Loucy (cell line): Measurements from ENCODE around the gene ETS1.

Experiments used
- H2AFZ ChIP-seq: fragments of 200-600 bp; sonication (generic); 2 replicates; pipeline ENCODE4 v1.6.0; 2016; ENCODE audit warnings: antibody characterized with exemption, mild to moderate bottlenecking, low read length, moderate library complexity
- H3F3A ChIP-seq: fragments of 200-600 bp; 2 replicates; pipeline ENCODE4 v1.6.0; 2016; ENCODE audit warnings: antibody characterized with exemption, low read depth, mild to moderate bottlenecking
- H3K27me3 ChIP-seq: fragments of 200-600 bp; sonication (generic); 2 replicates; pipeline ENCODE4 v1.6.1; 2014; ENCODE audit warnings: low read length, mild to moderate bottlenecking; ENCODE audit not compliant: insufficient read depth, poor library complexity, severe bottlenecking
- H3K36me3 ChIP-seq: fragments of 200-600 bp; sonication (generic); 2 replicates; pipeline ENCODE4 v1.6.1; 2016; ENCODE audit warnings: low read length; ENCODE audit not compliant: insufficient read depth
- H3K4me1 ChIP-seq: fragments of 200-600 bp; sonication (generic); 2 replicates; pipeline ENCODE4 v1.5.1; 2014; ENCODE audit warnings: low read length, mild to moderate bottlenecking; ENCODE audit not compliant: insufficient read depth, poor library complexity, severe bottlenecking
- H3K4me2 ChIP-seq: fragments of 200-600 bp; sonication (generic); 2 replicates; pipeline ENCODE4 v1.6.0; 2014; ENCODE audit warnings: antibody characterized with exemption, low read length, low read depth, mild to moderate bottlenecking; ENCODE audit not compliant: poor library complexity, severe bottlenecking
- H3K4me3 ChIP-seq: fragments of 200-600 bp; sonication (generic); 2 replicates; pipeline ENCODE4 v1.5.1; 2014; ENCODE audit warnings: low read length, mild to moderate bottlenecking, mixed read lengths; ENCODE audit not compliant: poor library complexity, severe bottlenecking
- H3K79me2 ChIP-seq: fragments of 200-600 bp; sonication (generic); 2 replicates; pipeline ENCODE4 v1.6.1; 2014; ENCODE audit warnings: low read length; ENCODE audit not compliant: insufficient read depth
- H3K9ac ChIP-seq: fragments of 200-600 bp; sonication (generic); 2 replicates; pipeline ENCODE4 v1.6.0; 2014; ENCODE audit warnings: mild to moderate bottlenecking, low read depth, low read length, moderate library complexity; ENCODE audit not compliant: poor library complexity, severe bottlenecking
- H3K9me2 ChIP-seq: fragments of 200-600 bp; sonication (generic); replicated peaks from 2 replicates; pipeline ENCODE4 v1.6.1; 2016; ENCODE audit warnings: low read depth, low read length, mixed read lengths
- H3K9me3 ChIP-seq: fragments of 200-600 bp; sonication (generic); 2 replicates; pipeline ENCODE4 v1.6.1; 2014; ENCODE audit warnings: mild to moderate bottlenecking, antibody characterized with exemption, low read length, low read depth; ENCODE audit not compliant: insufficient read depth
- H4K20me1 ChIP-seq: fragments of 200-600 bp; sonication (generic); 2 replicates; pipeline ENCODE4 v1.6.0; 2014; ENCODE audit warnings: antibody characterized with exemption, low read length, mild to moderate bottlenecking; ENCODE audit not compliant: insufficient read depth, poor library complexity, severe bottlenecking
- CTCF ChIP-seq: fragments of 200-600 bp; sonication (generic); conservative IDR thresholded peaks from 2 replicates; pipeline ENCODE4 v1.5.1; 2014; ENCODE audit warnings: mild to moderate bottlenecking, antibody characterized with exemption, low read length
- EZH2phosphoT487 ChIP-seq: fragments of 200-600 bp; IDR thresholded peaks from 2 replicates; pipeline ENCODE4 v1.6.1; 2018; ENCODE audit warnings: antibody characterized with exemption, mild to moderate bottlenecking, moderate library complexity, borderline replicate concordance

Gene ETS1

GRCh38 chr11:128581561-128582272 is 5.6 kb downstream of the ETS1 start:
- Histone ChIP-seq H3K9me2 (no peaks in the 10 kb centered on the region), H3K27me3 (no peaks in the 10 kb centered on the region), H2AFZ (no peak overlapping the region), H3K4me3 (no peak overlapping the region), H3F3A (no peaks in the 10 kb centered on the region), H3K4me1 (peaks cover 4% of the 10 kb centered on the region), H3K4me2 (no peak overlapping the region), H4K20me1 (no peaks in the 10 kb centered on the region), H3K9ac (no peak overlapping the region), H3K9me3 (no peaks in the 10 kb centered on the region), H3K36me3 (no peaks in the 10 kb centered on the region), H3K79me2 (no peaks in the 10 kb centered on the region)
- TF ChIP-seq EZH2phosphoT487 = no peak
- no peak for TF ChIP-seq CTCF

- Histone ChIP-seq H3K79me2 (no peaks in the 10 kb centered on the region), H3K4me1 (peaks cover 11% of the 10 kb centered on the region), H3K36me3 (no peaks in the 10 kb centered on the region), H3K9me3 (no peaks in the 10 kb centered on the region), H2AFZ (no peak overlapping the region), H3F3A (no peaks in the 10 kb centered on the region), H3K27me3 (no peaks in the 10 kb centered on the region), H4K20me1 (no peaks in the 10 kb centered on the region), H3K4me2 (no peak overlapping the region), H3K9ac (no peak overlapping the region), H3K9me2 (no peaks in the 10 kb centered on the region), H3K4me3 (no peak overlapping the region)
- TF ChIP-seq CTCF (no peak), EZH2phosphoT487 (no peak)
Observed at GRCh38 chr11:128580612-128581011, 6.7 kb downstream of the ETS1 start.

GRCh38 chr11:128579798-128580504 is 7.4 kb downstream of the ETS1 start:
- H3K9me3 ChIP-seq = no peaks in the 10 kb centered on the region
- H3K4me1 ChIP-seq = peaks cover 18% of the 10 kb centered on the region
- no peak for TF ChIP-seq CTCF
- TF ChIP-seq EZH2phosphoT487 = no peak
- no peak overlapping the region for H3K9ac ChIP-seq
- no peaks in the 10 kb centered on the region for H3K36me3 ChIP-seq
- no peak overlapping the region for H2AFZ ChIP-seq
- H4K20me1 ChIP-seq = no peaks in the 10 kb centered on the region
- H3K9me2 ChIP-seq = no peaks in the 10 kb centered on the region
- H3F3A ChIP-seq = no peaks in the 10 kb centered on the region
- no peaks in the 10 kb centered on the region for H3K79me2 ChIP-seq
- no peak overlapping the region for H3K4me2 ChIP-seq
- H3K4me3 ChIP-seq = no peak overlapping the region
- no peaks in the 10 kb centered on the region for H3K27me3 ChIP-seq
